NOMO-1 (cell line): ENCODE data around the gene PRKAR1B.

Source experiments
- DNase-seq, 2 experiments: peaks; one replicate each; lab custom pipeline; 2025; ENCODE audit not compliant: unreplicated experiment in 2 of 2; lab: John Stamatoyannopoulos, UW

The PRKAR1B gene

DNA sequence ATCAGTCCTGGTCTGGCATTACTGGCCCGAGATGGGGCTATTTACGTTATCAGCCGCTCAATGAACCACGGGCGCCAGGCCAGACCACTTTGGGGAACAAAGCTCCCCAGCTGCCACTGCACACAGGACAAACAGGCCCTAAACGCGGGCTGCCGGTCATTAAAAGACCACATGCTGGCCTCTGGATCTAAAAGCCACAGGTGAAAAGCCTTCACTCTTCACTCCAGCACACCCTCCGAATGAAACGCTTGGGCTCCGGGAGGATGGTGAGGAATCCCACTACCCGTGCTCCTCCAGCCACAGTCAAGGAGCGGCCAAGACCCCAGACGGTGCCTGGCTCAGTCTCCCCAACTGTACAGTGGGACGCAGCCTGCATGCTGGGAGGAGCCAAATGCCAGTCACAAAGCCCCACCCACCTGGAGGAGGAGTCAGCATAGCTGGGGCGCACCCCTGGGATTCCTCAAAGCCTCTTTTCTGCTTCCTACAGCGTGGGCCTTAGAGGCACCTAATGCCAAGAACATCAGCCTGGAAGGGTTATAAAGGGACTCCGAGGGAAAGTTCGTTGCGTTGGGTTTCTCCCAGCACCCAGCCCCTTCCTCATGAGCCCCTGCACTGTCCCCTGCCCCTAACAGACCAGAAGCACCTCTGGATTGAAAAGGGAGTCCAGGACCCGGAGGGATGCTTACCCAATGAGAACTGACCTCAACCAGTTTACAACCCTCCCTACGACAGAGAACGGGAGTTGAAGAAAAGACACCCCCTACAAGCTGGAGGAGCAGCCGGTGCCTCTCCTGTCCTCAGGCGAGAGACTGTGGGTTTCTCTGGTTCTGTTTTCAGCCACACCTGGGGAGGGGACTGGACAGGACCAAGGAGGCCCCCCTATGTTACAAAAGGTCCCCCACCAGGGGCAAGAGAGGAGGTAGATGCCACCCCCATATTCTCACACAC lies 212.2 kb downstream of the PRKAR1B start:
- no peak for DNase-seq

DNA sequence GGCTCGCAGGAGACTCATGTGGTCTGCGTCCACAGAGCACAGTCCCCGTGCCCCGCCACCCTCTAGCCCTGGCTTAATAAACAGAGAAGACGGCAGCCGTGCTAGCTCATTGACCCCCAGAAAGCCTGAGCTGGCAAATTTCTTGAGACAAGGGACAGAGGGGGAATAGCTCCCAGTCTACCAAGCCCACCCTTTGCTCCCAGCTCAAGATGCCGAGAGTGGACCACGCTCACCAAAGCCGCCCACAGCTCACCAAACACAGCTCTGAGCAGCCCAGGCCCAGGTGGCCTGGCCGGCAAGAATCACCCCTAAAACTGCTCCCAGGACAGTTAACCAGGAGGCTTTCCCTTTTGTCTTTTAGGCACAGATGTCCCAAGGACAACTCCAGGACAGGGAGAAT lies 212.8 kb downstream of the PRKAR1B start:
- no peak for DNase-seq

DNA sequence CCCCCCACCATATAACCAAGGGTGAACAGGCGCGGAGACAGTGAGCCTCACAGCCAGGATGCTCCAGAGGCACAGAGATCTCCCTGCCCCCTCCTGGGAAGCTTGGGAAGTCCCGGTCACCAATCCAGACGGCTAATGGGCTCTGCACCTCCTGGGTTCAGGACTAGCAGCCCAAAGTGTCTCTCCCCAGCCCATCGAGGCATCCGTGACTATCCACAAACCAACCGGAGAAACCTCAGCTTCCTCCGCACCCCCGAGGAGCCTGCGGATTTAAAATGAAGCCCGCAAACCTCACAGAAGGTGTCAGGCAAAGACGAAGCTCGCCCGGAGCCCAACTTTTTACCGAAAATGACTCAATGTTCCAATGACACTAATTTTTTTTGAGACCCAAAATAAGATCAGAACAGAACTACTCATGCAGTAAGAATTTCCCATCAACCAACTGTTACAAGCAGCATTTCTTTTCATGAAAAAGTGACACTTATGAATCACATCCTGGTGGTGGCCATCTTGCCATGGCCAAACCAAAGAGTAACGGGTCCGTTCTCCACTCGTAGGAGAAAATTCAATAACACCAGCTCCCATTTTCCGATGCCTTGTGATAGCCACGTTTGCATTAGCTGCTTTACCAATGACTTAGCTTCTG lies 213.4 kb downstream of the PRKAR1B start:
- DNase-seq = no peak

DNA sequence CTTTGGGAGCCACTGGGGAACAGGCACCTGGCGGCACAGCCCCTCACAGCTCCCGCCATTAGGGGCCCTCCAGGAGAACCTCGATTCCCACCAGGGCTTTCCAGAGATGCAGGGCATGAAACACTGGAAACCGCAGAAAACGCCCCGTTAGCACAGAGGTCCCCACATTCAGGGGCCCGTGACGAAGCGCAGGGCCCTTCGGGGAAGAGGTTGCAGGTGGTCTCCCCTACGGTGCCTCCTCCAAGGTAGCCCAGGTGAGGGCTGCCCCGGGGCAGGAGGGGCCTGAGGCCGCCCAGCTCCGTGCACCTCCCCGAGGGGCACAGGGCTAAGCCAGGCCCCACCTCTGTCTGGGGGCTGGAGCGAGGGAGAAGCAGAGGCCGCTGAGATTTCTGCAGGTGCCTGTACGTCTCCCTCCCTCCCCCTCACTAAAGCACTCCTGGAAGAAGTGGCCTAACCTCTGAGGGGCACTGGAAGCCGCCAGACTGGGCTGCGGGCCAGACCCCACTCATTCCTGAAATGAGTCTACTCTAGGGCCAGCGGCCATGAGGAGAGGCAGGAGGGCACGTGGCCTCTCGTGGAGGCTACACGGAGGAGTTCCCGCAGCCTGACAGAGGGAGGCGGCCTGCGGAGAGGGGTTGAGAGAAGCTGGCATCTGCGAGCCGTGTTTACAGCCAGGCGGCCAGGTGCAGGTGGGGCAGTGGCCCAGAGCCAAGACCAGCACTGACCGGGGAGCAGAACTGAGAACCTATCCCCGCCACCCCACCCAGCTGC lies 214.4 kb downstream of the PRKAR1B start:
- no peak for DNase-seq

DNA sequence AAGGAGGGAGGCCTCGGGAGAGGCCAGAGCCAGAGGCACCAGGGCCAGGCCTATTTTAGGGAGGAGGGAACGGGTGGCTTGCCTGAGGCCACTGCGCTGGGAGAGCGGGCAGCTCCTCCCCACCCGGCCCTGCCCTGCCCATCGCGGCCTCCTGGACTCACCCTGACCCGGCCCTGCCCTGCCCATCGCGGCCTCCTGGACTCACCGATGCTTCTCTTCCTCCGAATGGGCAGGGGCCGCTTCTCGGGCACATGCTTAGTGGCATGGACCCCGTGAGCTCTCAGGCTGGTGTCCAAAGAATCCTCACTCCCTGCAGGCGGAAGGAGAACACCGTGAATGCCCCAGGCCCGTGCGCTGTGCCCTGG lies 215.0 kb downstream of the PRKAR1B start:
- DNase-seq = no peak

DNA sequence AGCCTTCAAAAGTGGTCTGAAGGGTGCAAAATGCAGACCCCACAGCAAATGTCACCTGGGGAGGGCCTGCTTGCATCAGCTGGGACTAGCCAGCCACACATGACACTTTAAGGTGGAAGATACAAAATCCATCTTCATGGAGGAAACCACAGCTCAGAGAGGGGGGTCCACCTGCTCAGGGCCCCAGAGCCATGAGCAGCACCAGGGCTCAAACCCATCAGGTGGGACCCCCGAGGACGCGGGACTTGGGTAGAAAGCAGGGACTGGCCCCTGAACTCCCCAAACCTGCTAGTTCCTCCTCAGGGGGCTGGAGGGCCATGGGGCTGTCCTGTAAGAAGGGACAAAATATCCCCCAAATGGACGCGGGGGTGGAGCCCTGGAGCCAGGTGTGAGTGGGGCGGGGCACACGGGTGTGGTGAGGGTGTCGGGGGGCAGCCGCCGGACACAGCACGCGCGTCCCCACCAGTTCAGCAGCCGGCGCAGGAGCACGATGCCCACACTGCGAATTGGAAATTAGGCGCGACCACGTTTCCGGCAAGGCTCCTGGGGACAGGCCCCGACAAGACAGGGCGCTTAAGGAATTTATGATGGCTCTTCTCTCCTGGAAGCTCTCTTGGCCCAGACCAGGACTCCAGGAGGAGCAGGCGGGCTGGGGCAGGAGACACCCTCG lies 215.5 kb downstream of the PRKAR1B start:
- DNase-seq = no peak

DNA sequence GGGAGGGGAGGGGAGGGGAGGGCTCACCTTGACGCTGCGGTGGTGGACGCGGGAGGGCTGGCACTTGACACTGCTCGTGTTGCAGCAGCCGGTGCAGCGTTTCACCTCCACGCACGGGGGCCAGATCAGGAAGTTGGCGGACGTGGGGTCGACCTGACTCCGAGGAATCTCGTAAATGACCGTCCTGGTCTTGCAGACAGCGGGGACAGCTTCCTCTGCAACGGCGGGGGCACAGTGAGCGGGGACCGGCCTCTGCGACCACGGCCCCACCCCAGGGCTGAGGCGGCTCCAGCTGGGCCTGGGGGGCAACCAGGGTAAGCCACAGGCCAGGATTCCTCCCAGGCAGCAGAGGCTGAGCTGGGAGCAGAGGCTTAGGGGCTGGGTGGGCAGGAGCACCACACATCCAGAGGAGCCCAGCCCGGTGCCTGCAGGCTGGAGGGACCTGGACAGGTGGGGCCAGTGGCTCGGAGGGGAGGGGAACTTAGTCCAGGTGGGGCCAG lies 216.2 kb downstream of the PRKAR1B start:
- no peak for DNase-seq

DNA sequence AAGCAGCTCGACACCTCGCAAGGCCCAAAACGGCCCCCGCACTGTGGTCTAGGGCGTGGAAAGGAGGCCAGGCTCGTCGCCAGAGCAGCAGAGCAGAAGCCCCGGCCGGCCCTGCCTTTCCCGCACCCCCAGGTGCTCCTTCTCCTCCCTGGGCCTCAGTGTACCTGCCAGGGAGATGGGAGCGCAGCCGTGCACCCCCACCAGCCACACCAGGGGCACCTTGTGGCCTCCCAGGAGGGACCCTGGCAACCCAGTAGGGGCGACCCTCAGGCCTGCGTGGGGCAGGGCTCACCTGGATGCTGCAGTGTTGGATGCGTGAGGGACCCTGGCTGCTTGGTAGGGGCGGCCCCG lies 217.0 kb downstream of the PRKAR1B start:
- DNase-seq = no peak

DNA sequence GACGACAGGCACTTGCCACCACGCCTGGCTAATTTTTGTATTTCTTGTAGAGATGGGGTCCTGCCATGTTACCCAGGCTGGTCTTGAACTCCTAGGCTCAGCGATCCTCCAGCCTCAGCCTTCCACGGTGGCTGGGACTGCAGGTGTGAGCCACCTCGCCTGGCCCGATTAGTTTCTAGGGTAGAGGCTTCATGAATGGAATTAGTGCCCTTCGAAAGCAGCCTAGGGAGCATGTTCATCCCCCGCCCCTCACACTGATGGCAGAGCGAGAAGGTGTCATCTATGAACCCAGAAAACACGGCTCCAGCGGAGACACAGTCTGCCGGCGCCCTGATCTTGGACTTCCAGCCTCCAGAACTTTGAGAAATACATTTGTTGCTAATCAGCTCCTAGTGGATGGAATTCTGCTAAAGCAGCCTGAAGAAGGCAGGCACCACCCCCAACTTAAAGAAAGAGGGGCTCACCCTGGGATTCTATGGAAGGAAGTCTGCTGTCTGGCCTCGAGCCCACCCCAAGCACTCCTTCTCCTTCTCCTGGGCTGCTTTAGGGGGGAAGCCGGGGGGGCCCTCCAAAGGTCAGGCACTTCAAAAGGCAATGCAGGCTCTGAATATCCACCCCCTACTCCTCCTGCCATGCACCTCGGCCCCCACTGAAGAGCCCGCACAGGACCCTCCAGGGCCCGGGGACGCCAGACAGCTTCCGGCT lies 217.5 kb downstream of the PRKAR1B start:
- DNase-seq = no peak

DNA sequence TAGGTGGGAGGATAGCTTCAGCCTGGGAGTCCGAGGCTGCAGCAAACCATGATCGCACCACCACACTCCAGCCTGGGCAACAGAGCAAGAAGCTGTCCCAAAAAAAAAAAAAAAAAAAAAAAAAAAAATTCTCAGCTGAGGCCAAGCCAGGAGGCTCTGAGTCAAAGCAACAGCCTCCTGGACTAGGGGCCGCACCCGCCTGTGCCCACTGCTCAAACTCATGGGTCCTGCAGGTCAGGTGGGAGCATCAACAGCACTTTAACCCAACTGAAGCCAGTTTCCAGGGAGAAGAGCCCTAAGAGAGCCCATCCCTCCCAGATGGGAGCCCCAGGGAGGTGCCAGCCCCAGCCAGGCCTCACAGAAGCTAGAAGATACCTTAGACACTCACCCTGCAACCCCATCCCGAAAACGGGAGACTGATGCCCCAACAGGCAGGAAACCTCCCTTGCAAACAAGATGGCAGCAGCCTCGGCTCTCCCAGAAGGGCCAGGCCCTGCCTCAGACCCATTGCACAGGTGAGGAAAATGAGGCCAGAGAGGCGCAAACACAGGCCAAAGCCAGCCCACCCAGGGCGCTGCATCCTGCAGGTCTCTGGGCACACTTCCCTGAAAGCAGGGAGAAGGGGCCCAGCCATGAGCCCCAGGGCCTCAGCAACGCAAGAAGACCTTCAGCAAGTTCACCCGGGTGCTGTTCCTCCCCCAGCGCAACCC lies 218.5 kb downstream of the PRKAR1B start:
- DNase-seq = no peak

DNA sequence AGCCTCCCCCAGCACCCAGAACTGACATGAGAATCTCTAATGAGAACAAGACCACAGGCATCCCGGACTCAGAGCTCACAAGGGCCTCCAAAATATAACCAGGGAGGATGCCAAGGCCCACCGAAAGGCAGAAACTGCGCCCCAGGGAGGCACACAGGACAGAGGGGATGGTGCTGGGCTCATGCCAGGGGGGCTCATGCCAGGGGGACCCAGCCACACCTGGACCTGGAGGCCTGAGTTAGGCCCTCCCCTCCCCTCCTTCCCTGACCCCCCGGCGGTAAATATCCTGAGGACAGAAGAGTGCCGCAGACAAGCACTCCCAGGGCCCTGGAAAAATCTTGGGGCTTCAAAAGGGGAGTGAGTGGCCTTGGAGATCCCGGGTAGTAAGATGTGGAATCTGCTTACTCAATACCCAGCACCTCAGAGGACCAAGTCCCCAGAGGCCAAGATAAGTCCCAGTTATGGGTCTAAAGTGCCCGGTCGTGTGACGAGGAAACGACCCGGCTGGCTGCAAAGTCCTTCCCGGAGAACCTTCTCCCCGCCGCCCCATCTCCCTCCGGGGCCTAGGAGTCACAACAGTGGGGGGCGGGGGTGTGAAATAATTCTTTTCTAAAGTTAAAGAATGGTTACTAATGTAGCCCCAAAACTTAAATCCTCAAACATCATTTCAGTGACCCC lies 219.3 kb downstream of the PRKAR1B start:
- DNase-seq = no peak

DNA sequence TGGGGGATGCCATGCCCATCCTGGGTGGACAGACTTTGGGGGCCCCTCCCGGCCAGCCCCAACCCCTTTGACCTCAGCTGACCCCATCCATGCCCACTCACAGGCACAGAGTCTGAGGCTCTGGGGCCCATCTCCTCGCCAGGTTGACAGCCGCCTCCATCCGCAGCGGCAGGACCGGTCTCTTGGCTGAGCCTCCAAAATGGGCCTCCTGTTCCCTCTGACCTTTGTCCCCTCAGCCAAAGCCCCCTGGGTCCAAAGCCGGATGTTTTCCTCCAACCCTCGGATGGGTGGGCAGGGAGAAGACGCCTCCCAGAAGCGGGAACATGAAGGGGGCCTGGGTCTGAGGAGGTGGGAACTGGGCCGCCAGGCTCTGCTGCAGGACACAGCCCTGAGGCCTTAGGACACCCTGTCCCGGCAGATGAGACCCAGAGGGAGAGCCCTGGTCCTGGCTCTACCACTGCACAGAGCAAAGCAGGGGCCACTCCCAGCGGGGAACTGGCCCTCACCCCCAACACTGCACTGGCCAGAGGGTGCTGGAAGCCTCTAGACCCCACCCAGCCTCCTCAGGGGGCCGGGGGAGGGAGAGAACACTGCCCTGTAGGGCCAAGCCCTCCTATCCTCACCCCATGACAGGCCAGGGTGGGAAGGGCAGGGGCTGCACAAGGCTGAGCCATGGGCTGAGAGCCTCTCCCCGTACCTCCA lies 220.0 kb downstream of the PRKAR1B start:
- DNase-seq = no peak

DNA sequence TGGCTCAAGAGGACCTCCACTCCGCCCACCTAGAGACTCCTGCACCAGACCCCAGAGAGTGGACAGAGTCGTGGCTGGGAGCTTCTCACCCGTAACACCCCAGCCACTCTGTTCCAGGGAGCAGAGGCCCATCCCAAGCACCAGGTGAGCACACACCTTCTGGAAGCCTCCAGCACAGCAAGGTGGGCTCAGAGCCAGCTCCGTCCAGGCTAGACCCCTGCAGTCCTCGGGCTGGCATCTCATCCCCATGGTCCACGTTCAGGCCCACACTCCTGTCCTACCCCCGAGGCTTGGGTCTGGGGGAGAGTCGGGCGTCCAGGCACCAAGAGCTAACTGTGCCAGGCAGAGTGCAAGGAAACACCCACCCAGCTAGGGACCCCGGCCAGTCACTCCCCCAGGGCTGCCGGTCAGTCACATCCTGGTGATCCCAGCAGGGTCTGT lies 220.7 kb downstream of the PRKAR1B start:
- no peak for DNase-seq

DNA sequence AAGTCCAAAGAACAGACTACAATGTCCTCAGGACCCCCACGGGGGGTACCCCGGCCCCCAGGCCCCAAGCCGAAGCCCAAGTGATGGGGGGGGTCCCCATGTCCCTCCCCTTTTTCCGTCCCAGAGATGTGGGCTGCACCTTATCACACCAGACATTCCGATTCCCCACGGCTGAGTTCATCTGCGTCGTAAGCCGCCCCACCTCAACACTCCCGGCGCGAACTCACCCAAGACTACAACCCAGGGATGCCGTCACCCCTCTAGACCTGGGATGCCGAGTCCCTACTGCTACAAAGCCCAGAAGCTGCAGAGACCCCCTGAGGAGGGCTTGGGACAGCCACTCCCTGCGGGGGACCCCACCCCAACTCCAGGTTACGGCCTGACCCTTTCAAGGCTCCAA lies 221.9 kb downstream of the PRKAR1B start:
- DNase-seq = no peak

DNA sequence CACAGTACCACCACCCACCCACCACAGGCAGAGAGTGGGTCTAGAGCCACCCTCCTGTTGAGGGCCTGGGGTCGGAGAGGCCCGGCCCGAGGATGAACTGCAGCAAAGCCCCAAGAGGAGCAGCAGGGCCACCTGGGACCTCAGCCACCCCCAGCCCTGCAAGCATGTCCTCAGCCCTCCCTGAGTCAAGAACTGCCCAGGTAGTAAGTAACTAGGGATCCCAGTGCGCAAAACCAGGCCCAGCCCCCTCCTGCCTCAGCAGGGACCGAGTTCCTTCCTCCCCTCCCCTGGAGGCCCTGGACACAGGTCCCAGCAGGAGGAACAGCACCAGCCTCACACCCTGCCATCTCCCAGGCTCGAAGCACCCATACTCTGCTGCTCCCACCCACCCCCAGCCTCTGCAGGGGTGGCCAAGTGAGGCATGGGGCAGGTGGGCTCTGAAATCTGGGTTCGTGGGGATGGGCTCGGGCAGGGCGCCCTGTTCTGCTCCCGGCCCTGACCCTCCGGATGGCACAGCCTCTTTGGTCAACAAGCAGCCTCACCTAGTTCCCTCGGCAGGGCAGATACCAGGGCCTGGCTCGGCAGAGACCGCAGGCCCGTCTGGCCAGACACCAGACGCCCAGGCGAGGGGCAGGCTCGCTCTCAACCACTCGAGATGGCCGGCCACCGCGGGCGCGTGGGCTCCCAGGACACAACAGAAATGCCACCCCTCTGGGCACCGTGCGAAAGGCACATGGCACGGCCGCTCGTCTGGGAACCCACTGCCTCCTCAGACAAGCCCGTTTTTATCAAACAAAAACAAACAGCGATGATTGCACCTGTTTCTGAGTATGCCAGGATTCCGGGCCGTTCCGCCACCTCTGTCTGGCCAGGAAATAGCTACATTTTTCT lies 222.6 kb downstream of the PRKAR1B start:
- no peak for DNase-seq

DNA sequence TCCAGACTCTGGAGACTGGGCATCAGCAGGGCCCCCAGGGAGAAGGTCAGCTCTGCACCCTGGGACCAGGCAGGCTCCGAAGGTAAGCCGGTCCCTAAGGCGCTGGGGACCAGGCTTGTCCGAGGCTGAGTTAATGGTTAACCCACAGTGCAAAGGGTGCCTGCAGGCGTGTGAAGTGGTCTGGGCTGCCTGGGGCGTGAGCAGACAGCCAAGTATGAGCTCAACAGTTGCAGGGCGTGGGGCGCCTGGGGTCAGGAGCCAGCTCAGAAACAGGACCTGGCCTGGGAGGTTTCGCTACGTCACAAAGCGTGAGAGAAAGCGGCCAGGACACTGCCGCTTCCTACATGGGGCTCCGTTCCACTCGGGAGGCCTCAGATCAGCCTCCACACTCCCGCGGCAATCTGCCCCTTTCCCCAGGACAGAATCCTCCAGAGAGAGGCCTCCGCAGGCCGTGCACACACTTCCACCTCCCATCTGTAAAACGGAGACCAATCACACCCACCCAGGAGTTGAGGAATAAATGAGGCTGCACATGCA lies 223.4 kb downstream of the PRKAR1B start:
- DNase-seq = no peak

DNA sequence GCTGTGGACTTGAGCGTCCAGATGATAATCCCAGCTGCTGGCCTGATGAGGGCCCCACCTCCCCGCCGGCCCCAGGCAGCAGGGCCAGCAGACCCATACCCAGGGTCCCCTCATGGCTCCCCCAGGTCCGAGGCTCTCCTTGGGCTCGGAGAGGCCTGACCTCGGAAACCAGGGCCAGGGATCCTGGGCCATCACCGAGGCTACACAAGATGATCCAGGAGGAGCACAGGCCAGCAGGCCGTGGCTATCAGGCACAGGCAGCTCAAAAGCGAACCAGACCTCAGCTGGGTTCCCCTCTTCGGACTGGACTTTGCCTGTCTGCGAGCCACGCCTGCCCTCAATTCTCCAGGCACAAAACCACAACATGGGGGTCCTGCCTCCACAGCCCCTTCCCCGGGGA lies 224.8 kb downstream of the PRKAR1B start:
- DNase-seq = no peak
